ENCODE results near the gene SGCA.

DNA sequence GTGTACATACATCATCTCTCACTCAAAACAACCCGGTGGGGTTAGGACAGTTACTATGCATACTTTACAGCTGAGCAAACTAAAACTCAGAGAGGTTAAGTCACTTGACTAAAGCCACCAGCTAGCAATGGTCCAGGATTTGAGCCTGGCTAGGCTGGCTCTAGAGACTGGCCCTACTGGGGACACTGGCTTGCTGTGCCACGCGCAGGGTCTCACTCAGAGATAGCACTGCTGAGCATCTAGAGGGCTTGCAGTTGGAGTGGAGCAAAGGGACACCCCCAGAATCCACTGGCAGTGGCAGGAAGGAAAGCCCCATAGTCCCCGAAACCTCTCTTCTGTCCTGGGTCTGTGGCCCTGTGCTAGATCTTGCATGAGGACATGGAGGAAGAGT, 47.0 kb upstream of the SGCA start:
- TF ChIP-seq, protein P1, sequence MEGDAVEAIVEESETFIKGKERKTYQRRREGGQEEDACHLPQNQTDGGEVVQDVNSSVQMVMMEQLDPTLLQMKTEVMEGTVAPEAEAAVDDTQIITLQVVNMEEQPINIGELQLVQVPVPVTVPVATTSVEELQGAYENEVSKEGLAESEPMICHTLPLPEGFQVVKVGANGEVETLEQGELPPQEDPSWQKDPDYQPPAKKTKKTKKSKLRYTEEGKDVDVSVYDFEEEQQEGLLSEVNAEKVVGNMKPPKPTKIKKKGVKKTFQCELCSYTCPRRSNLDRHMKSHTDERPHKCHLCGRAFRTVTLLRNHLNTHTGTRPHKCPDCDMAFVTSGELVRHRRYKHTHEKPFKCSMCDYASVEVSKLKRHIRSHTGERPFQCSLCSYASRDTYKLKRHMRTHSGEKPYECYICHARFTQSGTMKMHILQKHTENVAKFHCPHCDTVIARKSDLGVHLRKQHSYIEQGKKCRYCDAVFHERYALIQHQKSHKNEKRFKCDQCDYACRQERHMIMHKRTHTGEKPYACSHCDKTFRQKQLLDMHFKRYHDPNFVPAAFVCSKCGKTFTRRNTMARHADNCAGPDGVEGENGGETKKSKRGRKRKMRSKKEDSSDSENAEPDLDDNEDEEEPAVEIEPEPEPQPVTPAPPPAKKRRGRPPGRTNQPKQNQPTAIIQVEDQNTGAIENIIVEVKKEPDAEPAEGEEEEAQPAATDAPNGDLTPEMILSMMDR (conservative IDR thresholded peaks at IDR 0.05; ENCODE audit: low read depth in 2 of 2) = no peak
- TF ChIP-seq POLR2AphosphoS5 (IDR thresholded peaks at IDR 0.05; ENCODE audit: low read depth) = no peak
- no peak for TF ChIP-seq EZH2 (IDR thresholded peaks at IDR 0.05; ENCODE audit: low read depth, unreplicated experiment)
- TF ChIP-seq, protein P2, sequence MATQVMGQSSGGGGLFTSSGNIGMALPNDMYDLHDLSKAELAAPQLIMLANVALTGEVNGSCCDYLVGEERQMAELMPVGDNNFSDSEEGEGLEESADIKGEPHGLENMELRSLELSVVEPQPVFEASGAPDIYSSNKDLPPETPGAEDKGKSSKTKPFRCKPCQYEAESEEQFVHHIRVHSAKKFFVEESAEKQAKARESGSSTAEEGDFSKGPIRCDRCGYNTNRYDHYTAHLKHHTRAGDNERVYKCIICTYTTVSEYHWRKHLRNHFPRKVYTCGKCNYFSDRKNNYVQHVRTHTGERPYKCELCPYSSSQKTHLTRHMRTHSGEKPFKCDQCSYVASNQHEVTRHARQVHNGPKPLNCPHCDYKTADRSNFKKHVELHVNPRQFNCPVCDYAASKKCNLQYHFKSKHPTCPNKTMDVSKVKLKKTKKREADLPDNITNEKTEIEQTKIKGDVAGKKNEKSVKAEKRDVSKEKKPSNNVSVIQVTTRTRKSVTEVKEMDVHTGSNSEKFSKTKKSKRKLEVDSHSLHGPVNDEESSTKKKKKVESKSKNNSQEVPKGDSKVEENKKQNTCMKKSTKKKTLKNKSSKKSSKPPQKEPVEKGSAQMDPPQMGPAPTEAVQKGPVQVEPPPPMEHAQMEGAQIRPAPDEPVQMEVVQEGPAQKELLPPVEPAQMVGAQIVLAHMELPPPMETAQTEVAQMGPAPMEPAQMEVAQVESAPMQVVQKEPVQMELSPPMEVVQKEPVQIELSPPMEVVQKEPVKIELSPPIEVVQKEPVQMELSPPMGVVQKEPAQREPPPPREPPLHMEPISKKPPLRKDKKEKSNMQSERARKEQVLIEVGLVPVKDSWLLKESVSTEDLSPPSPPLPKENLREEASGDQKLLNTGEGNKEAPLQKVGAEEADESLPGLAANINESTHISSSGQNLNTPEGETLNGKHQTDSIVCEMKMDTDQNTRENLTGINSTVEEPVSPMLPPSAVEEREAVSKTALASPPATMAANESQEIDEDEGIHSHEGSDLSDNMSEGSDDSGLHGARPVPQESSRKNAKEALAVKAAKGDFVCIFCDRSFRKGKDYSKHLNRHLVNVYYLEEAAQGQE (IDR thresholded peaks at IDR 0.05; ENCODE audit: unreplicated experiment) = no peak
- no peak for TF ChIP-seq ZNF331 (CRISPR knock-in tag; IDR thresholded peaks at IDR 0.05; ENCODE audit: low read depth)
- no peak for TF ChIP-seq EZH2phosphoT487 (IDR thresholded peaks at IDR 0.05; ENCODE audit: unreplicated experiment)
- no peak for TF ChIP-seq ZNF114 (CRISPR knock-in tag; IDR thresholded peaks at IDR 0.05)
- TF ChIP-seq JUNB (IDR thresholded peaks at IDR 0.05; ENCODE audit: unreplicated experiment) = no peak

All from GM23338 (cell line).